GM23338 (cell line): ENCODE results near the gene C1QA. TPM values are rescaled to one million over a fixed set of nuclear protein-coding genes. Genes with fewer than 3 reads are reported as not detected.

Experiments
- ATAC-seq: fragments of 200-7000 bp; cut with Tn5 transposase; 3 replicates; pipeline ENCODE4 v1.9.1; 2020
- DNase-seq: peaks from one replicate; pipeline ENCODE4 v3.0.0-alpha.2; 2015; ENCODE audit warnings: low spot score
- H2AFZ ChIP-seq: fragments of 200-600 bp; sonication (generic); 2 replicates; pipeline ENCODE4 v1.8.0; 2016; ENCODE audit warnings: antibody characterized with exemption, mild to moderate bottlenecking, moderate library complexity
- H3F3A ChIP-seq: fragments of 200-600 bp; sonication (generic); replicated peaks from 2 replicates; pipeline ENCODE4 v1.8.0; 2017; ENCODE audit warnings: antibody characterized with exemption, mixed run types, low read depth
- H3K27ac ChIP-seq: fragments of 200-600 bp; sonication (generic); 2 replicates; pipeline ENCODE4 v1.6.1; 2016; ENCODE audit warnings: low read depth
- H3K27me3 ChIP-seq: fragments of 200-600 bp; sonication (generic); 2 replicates; pipeline ENCODE4 v1.8.0; 2016; ENCODE audit warnings: mild to moderate bottlenecking, mixed run types, moderate library complexity; ENCODE audit not compliant: insufficient read depth
- H3K36me3 ChIP-seq: fragments of 200-600 bp; sonication (generic); 2 replicates; pipeline ENCODE4 v1.8.0; 2016; ENCODE audit warnings: mild to moderate bottlenecking; ENCODE audit not compliant: insufficient read depth
- H3K4me1 ChIP-seq: fragments of 200-600 bp; sonication (generic); 2 replicates; pipeline ENCODE4 v1.8.0; 2016; ENCODE audit warnings: mild to moderate bottlenecking, moderate library complexity; ENCODE audit not compliant: insufficient read depth
- H3K4me2 ChIP-seq: fragments of 200-600 bp; sonication (generic); 2 replicates; pipeline ENCODE4 v1.7.1; 2017; ENCODE audit warnings: mixed run types
- H3K4me3 ChIP-seq: fragments of 200-600 bp; sonication (generic); 2 replicates; pipeline ENCODE4 v1.6.1; 2016; ENCODE audit warnings: mixed run types
- H3K79me2 ChIP-seq: fragments of 200-600 bp; sonication (generic); replicated peaks from 2 replicates; pipeline ENCODE4 v1.8.0; 2017; ENCODE audit warnings: mild to moderate bottlenecking; ENCODE audit not compliant: insufficient read depth
- H3K9me2 ChIP-seq: fragments of 200-600 bp; sonication (generic); 2 replicates; pipeline ENCODE4 v1.8.0; 2017; ENCODE audit not compliant: insufficient read depth
- H4K20me1 ChIP-seq: fragments of 200-600 bp; sonication (generic); replicated peaks from 2 replicates; pipeline ENCODE4 v1.8.0; 2017; ENCODE audit warnings: mild to moderate bottlenecking; ENCODE audit not compliant: insufficient read depth
- H3K27ac Mint-ChIP-seq: 2 replicates; pipeline ENCODE4 v1.8.0; 2020; ENCODE audit warnings: inconsistent platforms, mild to moderate bottlenecking, moderate library complexity, mixed read lengths
- H3K27me3 Mint-ChIP-seq: 3 replicates; pipeline ENCODE4 v1.8.0; 2022; ENCODE audit warnings: low read depth, mild to moderate bottlenecking, moderate library complexity, mixed read lengths, inconsistent platforms; ENCODE audit not compliant: insufficient read depth, poor library complexity
- H3K36me3 Mint-ChIP-seq: 3 replicates; pipeline ENCODE4 v1.8.0; 2021; ENCODE audit warnings: low read depth, mild to moderate bottlenecking, inconsistent platforms, moderate library complexity, mixed read lengths
- H3K4me1 Mint-ChIP-seq: 3 replicates; pipeline ENCODE4 v1.8.0; 2020; ENCODE audit warnings: mild to moderate bottlenecking, inconsistent platforms, mixed read lengths
- H3K4me3 Mint-ChIP-seq: 3 replicates; pipeline ENCODE4 v1.8.0; 2021; ENCODE audit warnings: moderate library complexity, mild to moderate bottlenecking, inconsistent platforms, mixed read lengths
- H3K9me3 Mint-ChIP-seq: 3 replicates; pipeline ENCODE4 v1.8.0; 2020; ENCODE audit warnings: moderate library complexity, mild to moderate bottlenecking, inconsistent platforms, mixed read lengths
- CREB1 ChIP-seq: fragments of 250-450 bp; sonication (Bioruptor Pico); IDR thresholded peaks from 2 replicates; pipeline ENCODE4 v1.5.0; 2020; ENCODE audit warnings: low read depth, mild to moderate bottlenecking, moderate library complexity
- CTCF ChIP-seq, 2 experiments: fragments of 200-600 bp in 1 of 2; sonication (generic) in 1 of 2; conservative IDR thresholded peaks; 2 replicates each; pipeline versions ENCODE4 v1.5.1 to v1.6.1; 2016 to 2017; ENCODE audit warnings: antibody characterized with exemption in 2 of 2, low read depth in 2 of 2, mild to moderate bottlenecking in 2 of 2, moderate library complexity in 1 of 2
- ETS1 ChIP-seq: IDR thresholded peaks from 2 replicates; pipeline ENCODE4 v1.6.1; 2016; ENCODE audit warnings: antibody characterized with exemption
- EZH2 ChIP-seq: fragments of 200-600 bp; sonication (generic); IDR thresholded peaks from one replicate; pipeline ENCODE4 v1.8.0; 2017; ENCODE audit warnings: antibody characterized with exemption, mild to moderate bottlenecking, low read depth; ENCODE audit not compliant: unreplicated experiment
- EZH2phosphoT487 ChIP-seq: fragments of 200-600 bp; sonication (generic); IDR thresholded peaks from one replicate; pipeline ENCODE4 v1.8.1; 2018; ENCODE audit warnings: antibody characterized with exemption; ENCODE audit not compliant: unreplicated experiment
- JUNB ChIP-seq: IDR thresholded peaks from one replicate; pipeline ENCODE4 v1.6.1; 2016; ENCODE audit warnings: antibody characterized with exemption; ENCODE audit not compliant: unreplicated experiment
- NANOG ChIP-seq: IDR thresholded peaks from 2 replicates; pipeline ENCODE4 v1.6.1; 2016; ENCODE audit warnings: antibody characterized with exemption, borderline replicate concordance
- REST ChIP-seq: IDR thresholded peaks from one replicate; pipeline ENCODE4 v1.6.1; 2018; ENCODE audit warnings: antibody characterized with exemption; ENCODE audit not compliant: unreplicated experiment
- STAT1 ChIP-seq: IDR thresholded peaks from one replicate; pipeline ENCODE4 v1.6.1; 2016; ENCODE audit warnings: antibody characterized with exemption; ENCODE audit not compliant: unreplicated experiment
- ZNF114 ChIP-seq: fragments of 250-450 bp; sonication (Bioruptor Pico); IDR thresholded peaks from 2 replicates; pipeline ENCODE4 v1.5.0; 2020; ENCODE audit warnings: mild to moderate bottlenecking, moderate library complexity
- polyA plus RNA-seq: library from polyadenylated mRNA; unstranded; fragments of >200 nt; fragmentation: Nextera tagmentation; extraction: Ambion mirVana; gene quantifications from 2 replicates; pipeline ENCODE4 v1.2.1, GENCODE V29; 2016
- total RNA-seq: library from RNA; depleted of rRNA; stranded (reverse); fragments of >200 nt; shearing (Covaris generic); gene quantifications from 2 replicates; pipeline ENCODE4 v1.2.3, GENCODE V29; 2014

The C1QA gene
- total and polyA plus RNA-seq, 2 experiments from 2014 or later = not detected

DNA sequence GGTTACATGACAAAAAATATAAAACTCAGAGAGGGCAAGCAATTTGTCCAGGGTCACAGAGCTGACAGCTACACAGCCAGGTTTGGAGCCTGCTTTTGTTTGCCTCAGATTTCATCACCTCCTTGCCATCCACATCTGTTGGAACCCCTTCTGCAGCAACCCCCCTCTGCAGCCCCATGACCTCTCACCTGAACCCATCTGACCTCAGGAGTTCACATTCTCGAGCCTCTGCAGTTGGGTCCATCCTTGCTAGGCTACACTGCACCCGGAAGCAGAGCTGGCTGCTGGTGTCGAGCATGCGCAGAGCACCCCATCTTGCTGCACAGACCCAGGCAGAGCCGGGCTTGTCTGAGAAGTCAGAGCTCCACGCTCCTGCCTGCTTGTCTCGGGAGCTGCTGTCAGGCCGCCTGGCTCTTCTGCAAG is 26.6 kb downstream of the C1QA start (continued):
- no peak for TF ChIP-seq REST

DNA sequence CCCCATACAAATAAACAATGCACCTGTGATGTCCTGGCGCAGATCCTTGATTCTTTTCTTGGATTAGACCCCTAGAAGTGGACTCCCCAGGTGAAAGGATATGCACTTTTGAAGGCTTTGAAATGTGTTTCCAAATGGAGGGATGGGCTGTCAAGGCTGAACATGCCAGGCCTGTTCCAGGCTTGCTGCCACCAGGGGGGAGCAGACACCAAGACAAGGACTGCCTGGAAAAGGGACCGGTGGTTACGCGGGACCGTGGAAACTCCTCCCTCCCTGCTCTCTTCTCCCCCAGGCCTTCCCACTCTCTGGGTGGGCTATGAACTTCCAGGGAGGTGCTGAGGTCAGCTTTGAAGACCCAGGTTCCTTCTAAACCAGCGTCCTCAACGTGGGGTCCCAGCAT is 29.3 kb downstream of the C1QA start:
- no peaks in the 10 kb centered on the region for H3F3A ChIP-seq
- H2AFZ ChIP-seq = peak overlapping the region; percentile 92; the same call in 1 of the 2 replicates
- peak; percentile 80 for DNase-seq
- Mint-ChIP-seq H3K4me1 (peaks cover 3% of the 10 kb centered on the region; the same call in 2 of the 3 replicates), H3K36me3 (no peaks in the 10 kb centered on the region), H3K27ac (no peak overlapping the region), H3K4me3 (no peak overlapping the region), H3K9me3 (no peaks in the 10 kb centered on the region), H3K27me3 (peaks cover 12% of the 10 kb centered on the region)
- no peaks in the 10 kb centered on the region for H3K36me3 ChIP-seq
- H3K4me2 ChIP-seq = no peak overlapping the region
- TF ChIP-seq CTCF (conservative IDR thresholded peaks at IDR 0.05; ENCODE audit: low read depth in 2 of 2) = peak; percentile 78 to 91
- no peak for TF ChIP-seq JUNB
- no peaks in the 10 kb centered on the region for H4K20me1 ChIP-seq
- no peak overlapping the region for H3K4me3 ChIP-seq
- ATAC-seq = peak; percentile 73
- H3K4me1 ChIP-seq = no peaks in the 10 kb centered on the region
- H3K27me3 ChIP-seq = no peaks in the 10 kb centered on the region
- H3K27ac ChIP-seq = no peak overlapping the region
- no peaks in the 10 kb centered on the region for H3K79me2 ChIP-seq
- H3K9me2 ChIP-seq = no peaks in the 10 kb centered on the region

GRCh38 chr1:22666412-22666811 is 30.0 kb downstream of the C1QA start:
- ATAC-seq = no peak
- no peaks in the 10 kb centered on the region for H3F3A ChIP-seq
- no peak for TF ChIP-seq ETS1
- no peak for TF ChIP-seq EZH2phosphoT487
- no peak for TF ChIP-seq JUNB
- no peak for TF ChIP-seq ZNF114 (CRISPR knock-in tag)
- TF ChIP-seq NANOG = no peak
- no peak for TF ChIP-seq STAT1
- no peak for TF ChIP-seq EZH2
- no peak for TF ChIP-seq CREB1 (CRISPR knock-in tag)
- TF ChIP-seq REST = no peak

More at GRCh38 chr1:22666412-22666811, 30.0 kb downstream of the C1QA start:
- Histone ChIP-seq H2AFZ (no peak overlapping the region), H3K79me2 (no peaks in the 10 kb centered on the region), H3K4me2 (no peak overlapping the region), H3K4me1 (no peaks in the 10 kb centered on the region), H3K9me2 (no peaks in the 10 kb centered on the region), H3K4me3 (no peak overlapping the region), H3K36me3 (no peaks in the 10 kb centered on the region), H4K20me1 (no peaks in the 10 kb centered on the region), H3K27me3 (no peaks in the 10 kb centered on the region), H3K27ac (no peak overlapping the region)
- Mint-ChIP-seq H3K4me3 (no peak overlapping the region), H3K27ac (no peak overlapping the region), H3K36me3 (no peaks in the 10 kb centered on the region), H3K4me1 (peaks cover 3% of the 10 kb centered on the region; the same call in 2 of the 3 replicates), H3K9me3 (no peaks in the 10 kb centered on the region), H3K27me3 (peaks cover 13% of the 10 kb centered on the region)
- DNase-seq = no peak
